Testis (tissue), 2 donors: ENCODE results near the gene CYP17A1.

Source experiments
- CTCF ChIP-seq, 3 experiments: fragments of 450-650 bp in 2 of 3; fragments of 200-600 bp in 1 of 3; sonication (generic) in 1 of 3; IDR thresholded peaks; one replicate each; pipeline ENCODE4 v1.5.1; 2016 to 2019; ENCODE audit warnings: antibody characterized with exemption in 3 of 3, mild to moderate bottlenecking in 2 of 3, moderate library complexity in 1 of 3
- POLR2A ChIP-seq: fragments of 450-650 bp; IDR thresholded peaks from one replicate; pipeline ENCODE4 v1.6.1; 2017; ENCODE audit warnings: antibody characterized with exemption, mild to moderate bottlenecking, moderate library complexity

- TF ChIP-seq POLR2A (no peak), CTCF (IDR thresholded peaks at IDR 0.05) (no peak)
These were observed 26.4 kb upstream of the CYP17A1 start for GRCh38 chr10:102863660-102864059.
